AG09319 (cell line): Measurements from ENCODE around the gene CIC.

ENCODE experiments used
- DNase-seq: peaks from one replicate; pipeline ENCODE4 v3.0.0-alpha.2; 2010; ENCODE audit warnings: low read depth; ENCODE audit errors: extremely low read depth
- TF ChIP-seq, protein P1 (sequence below): IDR thresholded peaks from 2 replicates; pipeline ENCODE4 v1.5.1; 2011; ENCODE audit warnings: low read depth, mild to moderate bottlenecking, inconsistent platforms, low read length, moderate library complexity

CIC gene

DNA sequence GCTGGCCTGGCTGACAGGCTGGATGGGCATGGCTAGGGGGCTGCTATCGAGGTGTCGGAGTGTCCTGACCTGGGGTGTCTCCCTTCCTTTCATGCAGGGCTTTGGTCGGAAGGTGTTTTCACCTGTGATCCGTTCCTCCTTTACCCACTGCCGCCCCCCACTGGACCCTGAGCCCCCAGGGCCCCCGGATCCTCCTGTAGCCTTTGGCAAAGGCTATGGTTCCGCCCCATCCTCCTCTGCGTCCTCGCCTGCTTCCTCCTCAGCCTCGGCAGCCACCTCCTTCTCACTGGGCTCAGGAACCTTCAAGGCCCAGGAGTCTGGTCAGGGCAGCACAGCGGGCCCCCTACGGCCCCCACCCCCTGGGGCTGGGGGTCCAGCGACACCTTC is 21.1 kb downstream of the CIC start:
- TF ChIP-seq, protein P1, sequence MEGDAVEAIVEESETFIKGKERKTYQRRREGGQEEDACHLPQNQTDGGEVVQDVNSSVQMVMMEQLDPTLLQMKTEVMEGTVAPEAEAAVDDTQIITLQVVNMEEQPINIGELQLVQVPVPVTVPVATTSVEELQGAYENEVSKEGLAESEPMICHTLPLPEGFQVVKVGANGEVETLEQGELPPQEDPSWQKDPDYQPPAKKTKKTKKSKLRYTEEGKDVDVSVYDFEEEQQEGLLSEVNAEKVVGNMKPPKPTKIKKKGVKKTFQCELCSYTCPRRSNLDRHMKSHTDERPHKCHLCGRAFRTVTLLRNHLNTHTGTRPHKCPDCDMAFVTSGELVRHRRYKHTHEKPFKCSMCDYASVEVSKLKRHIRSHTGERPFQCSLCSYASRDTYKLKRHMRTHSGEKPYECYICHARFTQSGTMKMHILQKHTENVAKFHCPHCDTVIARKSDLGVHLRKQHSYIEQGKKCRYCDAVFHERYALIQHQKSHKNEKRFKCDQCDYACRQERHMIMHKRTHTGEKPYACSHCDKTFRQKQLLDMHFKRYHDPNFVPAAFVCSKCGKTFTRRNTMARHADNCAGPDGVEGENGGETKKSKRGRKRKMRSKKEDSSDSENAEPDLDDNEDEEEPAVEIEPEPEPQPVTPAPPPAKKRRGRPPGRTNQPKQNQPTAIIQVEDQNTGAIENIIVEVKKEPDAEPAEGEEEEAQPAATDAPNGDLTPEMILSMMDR, result no peak
- no peak for DNase-seq

DNA sequence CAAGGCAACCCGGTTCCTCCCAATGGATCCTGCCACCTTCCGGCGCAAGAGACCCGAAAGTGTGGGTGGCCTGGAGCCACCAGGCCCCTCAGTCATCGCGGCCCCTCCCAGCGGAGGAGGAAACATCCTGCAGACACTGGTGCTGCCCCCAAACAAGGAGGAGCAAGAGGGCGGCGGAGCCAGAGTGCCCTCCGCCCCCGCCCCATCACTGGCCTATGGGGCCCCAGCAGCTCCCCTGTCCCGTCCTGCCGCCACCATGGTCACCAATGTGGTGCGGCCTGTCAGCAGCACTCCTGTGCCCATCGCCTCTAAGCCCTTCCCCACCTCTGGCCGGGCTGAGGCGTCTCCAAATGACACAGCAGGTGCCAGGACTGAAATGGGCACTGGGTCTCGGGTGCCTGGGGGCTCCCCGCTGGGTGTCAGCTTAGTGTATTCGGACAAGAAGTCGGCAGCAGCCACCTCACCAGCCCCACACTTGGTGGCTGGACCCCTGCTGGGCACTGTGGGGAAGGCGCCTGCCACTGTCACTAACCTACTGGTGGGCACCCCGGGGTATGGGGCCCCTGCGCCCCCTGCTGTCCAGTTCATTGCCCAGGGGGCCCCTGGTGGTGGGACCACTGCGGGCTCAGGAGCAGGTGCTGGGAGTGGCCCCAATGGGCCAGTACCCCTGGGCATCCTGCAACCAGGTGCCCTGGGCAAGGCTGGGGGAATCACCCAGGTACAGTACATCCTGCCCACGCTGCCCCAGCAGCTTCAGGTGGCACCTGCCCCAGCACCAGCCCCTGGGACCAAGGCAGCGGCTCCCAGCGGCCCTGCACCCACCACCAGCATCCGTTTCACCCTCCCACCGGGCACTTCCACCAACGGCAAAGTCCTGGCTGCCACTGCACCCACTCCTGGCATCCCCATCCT is 21.7 kb downstream of the CIC start:
- no peak for DNase-seq
- TF ChIP-seq, protein P1, result peak; percentile 39

DNA sequence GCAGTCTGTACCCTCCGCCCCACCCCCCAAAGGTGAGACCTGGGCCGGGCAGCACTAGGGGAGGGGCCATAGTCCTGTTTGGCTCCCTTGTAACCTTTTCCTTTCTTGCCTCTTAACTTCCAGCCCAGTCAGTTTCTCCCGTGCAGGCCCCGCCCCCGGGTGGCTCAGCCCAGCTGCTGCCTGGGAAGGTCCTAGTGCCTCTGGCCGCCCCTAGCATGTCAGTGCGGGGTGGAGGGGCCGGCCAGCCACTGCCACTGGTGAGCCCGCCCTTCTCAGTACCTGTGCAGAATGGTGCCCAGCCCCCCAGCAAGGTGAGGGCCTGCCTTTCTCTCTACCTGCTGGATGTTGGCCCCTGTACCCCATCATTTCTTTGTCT is 22.4 kb downstream of the CIC start:
- TF ChIP-seq, protein P1, result no peak
- no peak for DNase-seq

DNA sequence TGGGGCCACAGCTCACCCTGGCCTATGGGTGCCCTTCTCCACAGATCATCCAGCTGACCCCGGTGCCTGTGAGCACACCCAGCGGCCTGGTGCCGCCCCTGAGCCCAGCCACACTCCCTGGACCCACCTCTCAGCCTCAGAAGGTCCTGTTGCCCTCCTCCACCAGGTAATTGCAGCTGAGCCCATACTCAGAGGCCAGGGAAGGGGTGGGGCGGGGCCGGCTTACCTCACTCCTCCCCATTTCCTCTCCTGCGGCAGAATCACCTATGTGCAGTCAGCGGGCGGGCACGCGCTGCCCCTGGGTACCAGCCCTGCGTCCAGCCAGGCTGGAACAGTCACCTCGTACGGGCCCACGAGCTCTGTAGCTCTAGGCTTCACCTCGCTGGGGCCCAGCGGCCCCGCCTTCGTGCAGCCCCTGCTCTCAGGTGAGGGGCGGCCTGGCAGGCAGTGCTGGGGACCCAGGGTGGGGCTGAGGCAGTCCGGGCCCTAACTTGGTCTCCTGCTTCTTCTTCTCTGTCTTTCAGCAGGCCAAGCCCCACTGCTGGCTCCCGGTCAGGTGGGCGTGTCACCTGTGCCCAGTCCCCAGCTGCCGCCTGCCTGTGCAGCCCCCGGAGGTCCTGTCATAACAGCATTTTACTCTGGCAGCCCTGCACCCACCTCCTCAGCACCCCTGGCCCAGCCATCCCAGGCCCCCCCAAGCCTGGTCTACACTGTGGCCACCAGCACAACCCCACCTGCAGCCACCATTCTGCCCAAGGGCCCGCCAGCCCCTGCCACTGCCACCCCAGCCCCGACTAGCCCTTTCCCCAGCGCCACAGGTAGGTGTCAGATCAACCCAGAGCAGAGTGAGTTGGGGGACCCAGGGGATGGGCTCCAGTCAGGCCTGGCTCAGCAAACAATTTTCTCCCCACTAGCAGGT is 23.2 kb downstream of the CIC start:
- TF ChIP-seq, protein P1, result no peak
- DNase-seq, result no peak

DNA sequence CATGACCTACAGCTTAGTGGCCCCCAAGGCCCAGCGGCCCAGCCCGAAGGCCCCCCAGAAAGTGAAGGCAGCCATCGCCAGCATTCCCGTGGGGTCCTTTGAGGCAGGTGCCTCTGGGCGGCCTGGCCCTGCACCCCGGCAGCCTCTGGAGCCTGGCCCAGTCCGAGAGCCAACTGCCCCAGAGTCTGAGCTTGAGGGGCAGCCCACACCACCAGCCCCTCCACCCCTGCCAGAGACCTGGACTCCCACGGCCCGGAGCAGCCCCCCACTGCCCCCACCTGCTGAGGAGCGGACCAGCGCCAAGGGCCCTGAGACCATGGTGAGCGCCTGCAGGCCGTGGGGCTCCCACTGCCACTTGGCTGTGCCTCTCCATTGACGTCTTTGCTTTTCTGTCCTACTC is 23.9 kb downstream of the CIC start:
- no peak for DNase-seq
- TF ChIP-seq, protein P1, result no peak

DNA sequence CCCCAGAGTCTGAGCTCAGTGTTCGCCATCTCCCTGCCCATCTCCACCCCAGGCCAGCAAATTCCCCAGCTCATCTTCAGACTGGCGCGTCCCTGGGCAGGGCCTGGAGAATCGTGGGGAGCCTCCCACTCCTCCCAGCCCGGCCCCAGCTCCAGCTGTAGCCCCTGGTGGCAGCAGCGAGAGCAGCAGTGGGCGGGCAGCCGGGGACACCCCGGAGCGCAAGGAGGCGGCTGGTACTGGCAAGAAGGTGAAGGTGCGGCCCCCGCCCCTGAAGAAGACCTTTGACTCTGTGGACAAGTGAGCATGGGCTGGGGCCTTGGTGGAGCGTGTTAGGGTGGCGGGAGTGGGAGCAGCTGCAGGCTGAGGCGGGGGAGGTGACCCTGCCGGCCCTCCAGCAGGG is 24.5 kb downstream of the CIC start:
- TF ChIP-seq, protein P1, result no peak
- no peak for DNase-seq

DNA sequence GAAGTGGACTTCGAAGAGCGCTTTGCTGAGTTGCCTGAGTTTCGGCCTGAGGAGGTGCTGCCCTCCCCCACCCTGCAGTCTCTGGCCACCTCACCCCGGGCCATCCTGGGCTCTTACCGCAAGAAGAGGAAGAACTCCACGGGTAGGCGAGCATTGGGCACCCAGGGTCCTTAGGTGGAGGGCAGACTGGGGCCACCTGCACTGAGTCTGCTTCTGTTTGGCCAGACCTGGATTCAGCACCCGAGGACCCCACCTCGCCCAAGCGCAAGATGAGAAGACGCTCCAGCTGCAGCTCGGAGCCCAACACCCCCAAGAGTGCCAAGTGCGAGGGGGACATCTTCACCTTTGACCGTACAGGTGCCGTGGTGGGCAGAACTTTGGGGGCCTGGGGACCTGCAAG is 24.9 kb downstream of the CIC start:
- no peak for DNase-seq
- TF ChIP-seq, protein P1, result no peak
